ENCODE measurements around the gene WDCP.
"Not testable (repeated sequence)": the region's sequence is repeated elsewhere in the genome, so short reads cannot be mapped to it uniquely, and the experiment has no call there.

GRCh38 chr2:24043133-24043532 is 4.1 kb downstream of the WDCP start:
- not testable (repeated sequence) for TF ChIP-seq CTCF, POLR2A (IDR thresholded peaks at IDR 0.05)

All from right lobe of liver (tissue), 4 donors.